Psoas muscle (tissue), 8 donors: ENCODE results near the gene PIK3CG. TPM values are rescaled to one million over a fixed set of nuclear protein-coding genes. Genes with fewer than 3 reads are reported as not detected.
"Not testable (repeated sequence)": the region's sequence is repeated elsewhere in the genome, so short reads cannot be mapped to it uniquely, and the experiment has no call there.

Experiments
- ATAC-seq, 4 donors: fragments of 200-7000 bp; cut with Tn5 transposase; one replicate each; pipeline ENCODE4 v1.9.1; 2020; ENCODE audit warnings: moderate library complexity in 3 of 4, mild to moderate bottlenecking in 2 of 4
- DNase-seq, 2 donors: peaks; one replicate each; pipeline ENCODE4 v3.0.0-alpha.2; 2020
- H3K27ac ChIP-seq: fragments of 200-600 bp; one replicate; pipeline ENCODE4 v1.8.0; 2022
- H3K27me3 ChIP-seq, 3 donors: fragments of 200-600 bp in 1 of 3; one replicate each; pipeline versions ENCODE4 v1.6.1 to v1.8.0; 2013 to 2022; ENCODE audit warnings: low read length in 2 of 3, mild to moderate bottlenecking in 2 of 3, moderate library complexity in 1 of 3; ENCODE audit not compliant: insufficient read depth in 3 of 3
- H3K36me3 ChIP-seq, 2 donors: fragments of 200-600 bp in 1 of 2; one replicate each; pipeline versions ENCODE4 v1.6.1 to v1.8.0; 2013 to 2022; ENCODE audit warnings: low read depth in 1 of 2, mild to moderate bottlenecking in 1 of 2, moderate library complexity in 1 of 2; ENCODE audit not compliant: insufficient read depth in 1 of 2
- H3K4me1 ChIP-seq: fragments of 200-600 bp; one replicate; pipeline ENCODE4 v1.8.0; 2022
- H3K4me3 ChIP-seq: fragments of 200-600 bp; one replicate; pipeline ENCODE4 v1.8.0; 2022; ENCODE audit warnings: mild to moderate bottlenecking
- H3K9me3 ChIP-seq: fragments of 200-600 bp; one replicate; pipeline ENCODE4 v1.8.0; 2022
- CTCF ChIP-seq: fragments of 200-600 bp; IDR thresholded peaks from one replicate; pipeline ENCODE4 v1.8.0; 2022; ENCODE audit warnings: antibody characterized with exemption
- WGBS, 3 donors: extraction: QIAGEN DNeasy Blood & Tissue Kit; methylation state at CpG; one replicate each; pipeline versions ENCODE4 v1.1.6 to v1.1.7; 2013; 5-methylcytosine and 5-hydroxymethylcytosine counted together
- intact Hi-C, 2 donors: fragments of 100-400 bp; cut with DNase I; formaldehyde crosslinking; loops; one replicate each; pipeline versions ENCODE4 v1.11.0 to v1.14.2; 2022
- polyA plus RNA-seq, 3 donors: library from polyadenylated mRNA; stranded (reverse); fragments of 200-250 nt; gene quantifications; one replicate each; pipeline ENCODE4 v1.2.3, GENCODE V29; 2013
- total RNA-seq, 4 donors: library from RNA; stranded (reverse); fragmentation: NEBNext Ultra II Directional in 2 of 4; extraction: Animal tissue kit (Norgen Biotek cat#: 25700) in 2 of 4; gene quantifications; one replicate each; pipeline versions ENCODE4 v1.2.1 to v1.2.4, GENCODE V29; 2021 to 2023
- donor health status: healthy with polysubstance abuse.
- donor health status: DM: no; HTN: no; CAD: no; lungs with moderate emphysema.
- donor health status: Bipolar disorder and iron deficiency.
- donor health status: healthy.
- donor health status: DM: yes; HTN: yes; CAD: no.
- donor health status: DM: no; HTN: no; CAD: no.
- donor health status: DM: no; HTN: no; CAD: no.
- donor health status: DM: yes; HTN: yes; CAD: no.

Gene PIK3CG
- total and polyA plus RNA-seq, 7 donors: 0.13 to 1.6 (median 0.74) TPM

DNA sequence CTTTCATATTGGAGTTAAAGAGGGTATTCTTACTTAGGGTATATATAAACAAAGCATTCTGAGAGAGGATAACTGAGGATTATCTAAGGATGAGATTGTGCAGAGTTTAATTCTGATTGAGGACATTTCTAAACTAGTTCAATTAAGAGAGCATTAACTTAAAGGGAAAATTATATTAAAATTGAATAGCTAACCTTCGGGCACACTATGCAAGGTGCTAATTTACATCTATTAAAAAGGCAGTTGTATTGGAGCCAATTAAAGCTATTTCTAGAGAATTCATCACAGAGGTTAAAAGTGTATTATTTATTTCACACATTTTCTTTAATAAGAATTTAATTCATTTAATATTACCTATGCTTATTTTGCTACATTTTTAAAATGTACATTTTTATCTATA, 17.0 kb upstream of the PIK3CG start:
- Histone ChIP-seq H3K9me3 (no peaks in the 10 kb centered on the region), H3K27me3 (no peaks in the 10 kb centered on the region), H3K4me3 (no peak overlapping the region), H3K4me1 (no peaks in the 10 kb centered on the region), H3K27ac (no peak overlapping the region), H3K36me3 (no peaks in the 10 kb centered on the region)
- no peak for DNase-seq
- ATAC-seq: no peak
- TF ChIP-seq CTCF: no peak
- intact Hi-C loops: no loop called here
- WGBS, 3 donors: 87 to 94% (median 90%) methylated on average over 1 of the region's 1 CpG

GRCh38 chr7:106848851-106849442, 16.1 kb upstream of the PIK3CG start:
- no peaks in the 10 kb centered on the region for H3K36me3 ChIP-seq
- 41 to 91% (median 88%) methylated on average over 1 of the region's 1 CpG for WGBS, 3 donors
- H3K9me3 ChIP-seq: no peaks in the 10 kb centered on the region
- no peak for TF ChIP-seq CTCF
- no peaks in the 10 kb centered on the region for H3K27me3 ChIP-seq
- H3K4me3 ChIP-seq: no peak overlapping the region
- DNase-seq: no peak
- no peak for ATAC-seq
- no peaks in the 10 kb centered on the region for H3K4me1 ChIP-seq
- H3K27ac ChIP-seq: no peak overlapping the region
- intact Hi-C loops: no loop called here

- H3K27ac ChIP-seq, H3K27me3 ChIP-seq, ATAC-seq, H3K4me3 ChIP-seq, H3K36me3 ChIP-seq, intact Hi-C loops, H3K4me1 ChIP-seq, H3K9me3 ChIP-seq, DNase-seq: not testable (repeated sequence)
- WGBS, 3 donors: 88 to 95% (median 92%) methylated on average over 7 of the region's 7 CpGs
Measured at GRCh38 chr7:106851632-106852031, 13.4 kb upstream of the PIK3CG start.

DNA sequence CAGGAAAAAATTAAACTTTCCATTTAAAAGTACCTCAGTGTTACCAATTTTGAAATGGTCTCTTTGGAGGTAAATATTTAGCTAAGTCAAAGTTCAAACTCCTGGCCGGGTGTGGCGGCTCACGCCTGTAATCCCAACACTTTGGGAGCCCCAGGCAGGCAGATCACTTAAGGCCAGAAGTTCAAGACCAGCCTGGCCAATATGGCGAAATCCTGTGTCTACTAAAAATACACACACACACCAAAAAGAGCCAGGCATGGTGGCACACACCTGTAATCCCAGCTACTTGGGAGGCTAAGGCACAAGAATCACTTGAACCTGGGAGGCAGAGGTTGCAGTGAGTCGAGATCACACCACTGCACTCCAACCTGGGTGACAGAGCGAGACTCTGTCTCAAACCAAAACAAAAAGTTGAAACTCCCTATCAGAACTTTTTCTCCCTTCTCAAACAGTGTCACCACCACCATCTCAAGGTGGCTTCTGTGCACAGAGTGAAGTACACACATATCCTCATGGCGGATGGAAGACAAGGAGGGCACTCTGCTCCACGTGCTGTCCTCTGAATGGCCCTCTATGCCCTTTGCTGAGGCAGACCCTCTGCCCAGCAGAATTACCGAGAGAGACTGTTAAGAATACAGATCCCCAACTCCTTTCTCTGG, 11.7 kb upstream of the PIK3CG start:
- TF ChIP-seq CTCF: no peak
- no peaks in the 10 kb centered on the region for H3K9me3 ChIP-seq
- H3K4me3 ChIP-seq: no peak overlapping the region
- no peaks in the 10 kb centered on the region for H3K36me3 ChIP-seq
- ATAC-seq (no peak), DNase-seq (no peak)
- H3K27me3 ChIP-seq: no peaks in the 10 kb centered on the region
- no peaks in the 10 kb centered on the region for H3K4me1 ChIP-seq
- 85 to 88% (median 86%) methylated on average over 9 of the region's 9 CpGs for WGBS, 3 donors
- no peak overlapping the region for H3K27ac ChIP-seq
- intact Hi-C loops: no loop called here

DNA sequence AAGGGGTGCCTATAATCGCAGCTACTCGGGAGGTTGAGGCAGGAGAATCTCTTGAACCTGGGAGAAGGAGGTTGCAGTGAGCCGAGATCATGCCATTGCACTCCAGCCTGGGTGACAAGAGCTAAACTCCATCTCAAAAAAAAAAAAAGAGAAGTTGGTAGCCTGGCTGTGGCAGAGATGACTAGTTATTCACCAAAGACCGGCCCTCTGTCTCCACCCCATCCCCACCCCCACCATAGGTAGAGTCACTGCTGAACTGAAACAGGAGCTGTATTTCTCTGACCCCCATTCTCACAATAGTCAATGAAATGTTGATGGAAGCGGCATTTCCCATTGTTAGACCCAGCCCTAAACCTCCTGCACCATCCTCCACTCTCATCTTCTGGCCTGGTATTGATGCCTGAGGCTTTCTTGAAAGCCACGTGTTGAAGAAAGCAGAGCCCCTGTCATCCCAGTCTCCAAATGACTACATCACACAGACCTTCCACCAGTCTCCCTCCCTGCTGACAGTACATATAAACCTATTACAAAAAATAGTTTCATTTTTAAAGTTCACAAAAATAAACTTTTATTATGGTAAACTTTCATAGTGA, 9.4 kb upstream of the PIK3CG start:
- H3K4me1 ChIP-seq: no peaks in the 10 kb centered on the region
- intact Hi-C loops: no loop called here
- no peak overlapping the region for H3K4me3 ChIP-seq
- no peak overlapping the region for H3K27ac ChIP-seq
- DNase-seq (no peak), ATAC-seq (no peak)
- H3K27me3 ChIP-seq: no peaks in the 10 kb centered on the region
- no peaks in the 10 kb centered on the region for H3K36me3 ChIP-seq
- WGBS, 3 donors: 87 to 91% (median 90%) methylated on average over 6 of the region's 6 CpGs
- TF ChIP-seq CTCF: no peak
- H3K9me3 ChIP-seq: no peaks in the 10 kb centered on the region
